H1 (cell line): Measurements from ENCODE around the gene PLLP. TPM values are rescaled to one million over a fixed set of nuclear protein-coding genes. Genes with fewer than 3 reads are reported as not detected.
A peak's percentile ranks its signal among the peaks of the same experiment; 100 is the strongest.

Experiments used
- CTCF ChIA-PET: fragments of 300-600 bp; sonication (Branson Sonifier 250); formaldehyde crosslinking; loops from one replicate; lab custom pipeline; 2021; ENCODE audit not compliant: partially characterized antibody; lab: Charles Lee
- POLR2A ChIA-PET: fragments of 300-600 bp; sonication (Branson Sonifier 250); formaldehyde crosslinking; loops from one replicate; lab custom pipeline; 2021; ENCODE audit warnings: inconsistent platforms; ENCODE audit not compliant: partially characterized antibody; lab: Charles Lee
- DNase-seq, 2 experiments: peaks; one replicate each; pipeline versions ENCODE4 v3.0.0 to v3.0.0-alpha.2; 2010 to 2022; ENCODE audit warnings: low spot score in 2 of 2, low read depth in 1 of 2, mixed read lengths in 1 of 2
- FAIRE-seq: peaks from 2 replicates; lab custom pipeline; 2011; peaks lifted over from hg19 to GRCh38; lab: Jason Lieb, UNC
- H2AFZ ChIP-seq: 2 replicates; pipeline ENCODE4 v1.8.1; 2012; ENCODE audit warnings: low read length, inconsistent platforms
- H2AK5ac ChIP-seq: 2 replicates; pipeline ENCODE4 v1.6.1; 2013; ENCODE audit warnings: low read depth, low read length
- H2BK120ac ChIP-seq: replicated peaks from 2 replicates; pipeline ENCODE3; 2013; ENCODE audit warnings: low read depth, low read length, inconsistent platforms
- H2BK12ac ChIP-seq: 2 replicates; pipeline ENCODE4 v1.6.1; 2013; ENCODE audit warnings: low read depth, low read length
- H2BK15ac ChIP-seq: 2 replicates; pipeline ENCODE4 v1.6.1; 2013; ENCODE audit warnings: low read length
- H2BK20ac ChIP-seq: 2 replicates; pipeline ENCODE4 v1.6.1; 2013; ENCODE audit warnings: low read length
- H2BK5ac ChIP-seq: 2 replicates; pipeline ENCODE4 v1.6.1; 2013; ENCODE audit warnings: low read depth, low read length
- H3K14ac ChIP-seq: 2 replicates; pipeline ENCODE4 v1.6.1; 2013; ENCODE audit warnings: inconsistent platforms; ENCODE audit not compliant: insufficient read length
- H3K18ac ChIP-seq: 2 replicates; pipeline ENCODE4 v1.6.1; 2013; ENCODE audit warnings: low read length; ENCODE audit errors: extremely low read depth
- H3K23ac ChIP-seq: 2 replicates; pipeline ENCODE4 v1.6.1; 2013; ENCODE audit warnings: inconsistent platforms; ENCODE audit not compliant: insufficient read length
- H3K23me2 ChIP-seq: 2 replicates; pipeline ENCODE4 v1.6.1; 2013; ENCODE audit warnings: low read depth, low read length
- H3K27ac ChIP-seq: 2 replicates; pipeline ENCODE4 v1.6.1; 2011; ENCODE audit warnings: low read depth, low read length, inconsistent platforms
- H3K27me3 ChIP-seq, 4 experiments: replicated peaks in 1 of 4; 1 replicate in 1 of 4; 2 replicates in 3 of 4; pipeline versions ENCODE4 v1.6.1 to v1.8.1; 2011 to 2013; ENCODE audit warnings: low read length in 3 of 4, mild to moderate bottlenecking in 3 of 4, inconsistent platforms in 2 of 4, mixed read lengths in 2 of 4, moderate library complexity in 1 of 4; ENCODE audit not compliant: control insufficient read depth in 3 of 4, insufficient read depth in 3 of 4; ENCODE audit errors: extremely low read depth in 1 of 4
- H3K36me3 ChIP-seq, 4 experiments: 2 replicates each; pipeline versions ENCODE4 v1.6.1 to v1.8.1; 2011 to 2013; ENCODE audit warnings: mild to moderate bottlenecking in 4 of 4, low read length in 3 of 4, moderate library complexity in 2 of 4, control low read depth in 1 of 4, inconsistent platforms in 1 of 4; ENCODE audit not compliant: insufficient read depth in 4 of 4, control insufficient read depth in 2 of 4
- H3K4ac ChIP-seq: replicated peaks from 2 replicates; pipeline ENCODE3; 2013; ENCODE audit warnings: low read length, low read depth, mixed read lengths, inconsistent platforms; ENCODE audit not compliant: insufficient read length
- H3K4me1 ChIP-seq, 4 experiments: replicated peaks in 1 of 4; 1 replicate in 1 of 4; 2 replicates in 3 of 4; pipeline versions ENCODE4 v1.6.1 to v1.8.1; 2011 to 2013; ENCODE audit warnings: low read length in 3 of 4, inconsistent platforms in 2 of 4, mixed read lengths in 1 of 4; ENCODE audit not compliant: insufficient read depth in 4 of 4, control insufficient read depth in 3 of 4
- H3K4me2 ChIP-seq, 2 experiments: 2 replicates each; pipeline versions ENCODE4 v1.6.1 to v1.8.1; 2011 to 2013; ENCODE audit warnings: low read depth in 2 of 2, low read length in 2 of 2, control low read depth in 1 of 2, inconsistent platforms in 1 of 2, mild to moderate bottlenecking in 1 of 2; ENCODE audit not compliant: insufficient read depth in 1 of 2
- H3K4me3 ChIP-seq, 4 experiments: fragments of 200-600, 300-600 bp in 1 of 4; sonication (generic), shearing (Covaris generic), sonication (Bioruptor Twin) in 1 of 4; 2 replicates each; pipeline versions ENCODE4 v1.5.1 to v1.8.1; 2011 to 2016; ENCODE audit warnings: low read length in 4 of 4, low read depth in 3 of 4, control low read depth in 2 of 4, inconsistent platforms in 2 of 4, mild to moderate bottlenecking in 2 of 4, mixed read lengths in 1 of 4, moderate library complexity in 1 of 4; ENCODE audit not compliant: insufficient read depth in 2 of 4; ENCODE audit errors: extremely low read depth in 1 of 4
- H3K56ac ChIP-seq: replicated peaks from 2 replicates; pipeline ENCODE3; 2013; ENCODE audit warnings: low read depth, mild to moderate bottlenecking, mixed read lengths, low read length, inconsistent platforms; ENCODE audit not compliant: insufficient read length
- H3K79me1 ChIP-seq: 2 replicates; pipeline ENCODE4 v1.6.1; 2013; ENCODE audit warnings: low read depth, low read length, control low read depth
- H3K79me2 ChIP-seq, 2 experiments: 2 replicates each; pipeline versions ENCODE4 v1.6.1 to v1.8.1; 2012 to 2013; ENCODE audit warnings: low read length in 2 of 2, mild to moderate bottlenecking in 2 of 2, inconsistent platforms in 1 of 2; ENCODE audit not compliant: insufficient read depth in 2 of 2, control insufficient read depth in 1 of 2
- H3K9ac ChIP-seq, 4 experiments: replicated peaks in 1 of 4; 1 replicate in 1 of 4; 2 replicates in 3 of 4; pipeline versions ENCODE4 v1.6.1 to v1.8.1; 2011 to 2013; ENCODE audit warnings: low read depth in 3 of 4, low read length in 3 of 4, control low read depth in 2 of 4, mild to moderate bottlenecking in 2 of 4, moderate library complexity in 2 of 4, inconsistent platforms in 1 of 4; ENCODE audit errors: extremely low read depth in 1 of 4
- H3K9me3 ChIP-seq, 2 experiments: 2 replicates each; pipeline versions ENCODE4 v1.6.1 to v1.8.1; 2012 to 2013; ENCODE audit warnings: mild to moderate bottlenecking in 2 of 2, moderate library complexity in 2 of 2, control low read depth in 1 of 2, inconsistent platforms in 1 of 2, low read depth in 1 of 2, low read length in 1 of 2, mixed read lengths in 1 of 2; ENCODE audit not compliant: insufficient read depth in 2 of 2
- H4K20me1 ChIP-seq, 2 experiments: replicated peaks in 1 of 2; 2 replicates each; pipeline versions ENCODE3 to v1.8.1; 2011 to 2013; ENCODE audit warnings: inconsistent platforms in 2 of 2, low read length in 2 of 2, mild to moderate bottlenecking in 1 of 2; ENCODE audit not compliant: insufficient read depth in 2 of 2, control insufficient read depth in 1 of 2
- H4K5ac ChIP-seq: 2 replicates; pipeline ENCODE4 v1.6.1; 2013; ENCODE audit warnings: low read length, low read depth, mixed read lengths, inconsistent platforms; ENCODE audit not compliant: insufficient read length
- H4K8ac ChIP-seq: 2 replicates; pipeline ENCODE4 v1.8.0; 2013; ENCODE audit warnings: mild to moderate bottlenecking, moderate library complexity, low read length, inconsistent platforms; ENCODE audit not compliant: insufficient read depth; ENCODE audit errors: extremely low read depth
- H4K91ac ChIP-seq: replicated peaks from 2 replicates; pipeline ENCODE3; 2013; ENCODE audit warnings: low read length, mixed read lengths, inconsistent platforms; ENCODE audit not compliant: insufficient read length
- KDM4A ChIP-seq: IDR thresholded peaks from one replicate; pipeline ENCODE4 v1.7.1; 2012; ENCODE audit warnings: low read depth, mild to moderate bottlenecking, moderate library complexity, low read length, inconsistent platforms; ENCODE audit not compliant: severe bottlenecking
- SRF ChIP-seq: IDR thresholded peaks from 2 replicates; pipeline ENCODE4 v1.6.1; 2011; ENCODE audit warnings: mild to moderate bottlenecking, low read depth, low read length, moderate library complexity
- WGBS, 2 experiments: shearing (Covaris generic) in 1 of 2; methylation state at CpG; one replicate each; pipeline versions ENCODE4 v1.1.6 to v1.1.7; 2013 to 2015; ENCODE audit warnings: low lambda C conversion rate in 2 of 2, mixed read lengths in 2 of 2, inconsistent platforms in 1 of 2, low coverage in 1 of 2, missing lambda C conversion rate in 1 of 2; ENCODE audit not compliant: insufficient replicate concordance in 2 of 2, insufficient coverage in 1 of 2, insufficient read length in 1 of 2; ENCODE audit errors: extremely low coverage in 1 of 2, missing lambda C conversion rate in 1 of 2; 5-methylcytosine and 5-hydroxymethylcytosine counted together
- polyA plus RNA-seq, 7 experiments: library from polyadenylated mRNA; depleted of rRNA in 3 of 7; stranded (reverse) in 5 of 7; unstranded in 2 of 7; fragments of >200 nt in 5 of 7; fragments of 200-250 nt in 2 of 7; gene quantifications; 1 replicate in 5 of 7; 2 replicates in 1 of 7; 4 replicates in 1 of 7; pipeline versions ENCODE4 v1.2.1 to v1.2.3, GENCODE V29; 2011 to 2013; ENCODE audit warnings: missing spikeins in 2 of 7, mixed read lengths in 2 of 7
- total RNA-seq: library from RNA; stranded (reverse); fragmentation: NEBNext Ultra II Directional; extraction: Animal tissue kit (Norgen Biotek cat#: 25700); gene quantifications from 2 replicates; pipeline ENCODE4 v1.2.1, GENCODE V29; 2021

Gene PLLP
- total and polyA plus RNA-seq, 2 of the 8 experiments (the other 6 are each of a cell fraction or from before 2014, with no cell fraction given) = 2.9 to 10.6 TPM

DNA sequence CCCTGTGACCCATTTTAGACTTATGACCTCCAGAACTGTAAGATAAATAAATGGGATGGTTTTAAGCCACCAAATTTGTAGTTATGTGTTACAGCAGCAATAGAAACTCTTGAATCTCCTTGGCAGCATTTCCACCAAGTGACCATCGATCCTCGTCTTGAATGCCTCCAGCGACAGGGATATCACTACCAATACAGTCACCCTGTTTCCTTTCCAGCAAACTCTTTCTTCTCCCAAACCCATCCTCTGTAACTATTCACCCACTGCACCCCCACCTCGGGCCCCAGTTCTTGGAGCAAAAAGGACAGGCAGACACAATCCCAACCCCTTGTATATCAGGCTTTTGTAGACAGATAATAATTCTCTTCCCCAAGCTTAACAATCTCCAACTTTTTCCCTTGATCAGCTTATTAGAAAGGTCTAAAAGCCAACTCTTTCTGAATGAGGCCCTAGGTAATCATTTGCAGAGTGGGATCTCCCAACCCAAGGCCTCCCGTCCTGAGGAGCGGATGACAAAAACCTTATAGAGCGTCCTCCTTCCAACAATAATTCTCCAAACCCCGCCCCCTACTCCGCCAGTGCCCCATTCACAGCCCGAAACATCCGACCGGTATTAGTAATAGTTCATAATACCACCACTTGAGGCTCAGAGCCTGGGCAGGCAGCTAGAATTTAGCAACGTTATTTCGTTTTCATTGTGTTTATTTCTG, 14.7 kb upstream of the PLLP start:
- H3K4me2 ChIP-seq = peak overlapping the region; percentile 53 to 73
- no peak overlapping the region for H3K18ac ChIP-seq
- POLR2A ChIA-PET = interaction anchor here (1.4 to 5.0 kb wide), 4 partner anchors 16 to 163 kb away, joined by 3 to 47 read pairs (median 4); partner anchors contain the start of genes CIAPIN1, COQ9 and POLR2C
- peak in 1 of 2 experiments; percentile 68 for DNase-seq
- no peak overlapping the region for H2BK5ac ChIP-seq
- FAIRE-seq = no peak
- H2BK15ac ChIP-seq = no peak overlapping the region
- peaks cover 0 to 5% (median 2%) of the 10 kb centered on the region in 4 experiments; a peak in 3 of 7 replicates for H3K4me1 ChIP-seq
- no peak overlapping the region for H3K23ac ChIP-seq
- H4K20me1 ChIP-seq = no peaks in the 10 kb centered on the region
- no peak overlapping the region for H2BK20ac ChIP-seq
- CTCF ChIA-PET = interaction anchor here (0.7 to 18.2 kb wide), 8 partner anchors 10 to 238 kb away, joined by 3 to 513 read pairs (median 4); no protein-coding TSS in a partner anchor
- H3K9me3 ChIP-seq = no peaks in the 10 kb centered on the region
- H2BK12ac ChIP-seq = no peak overlapping the region
- H3K4ac ChIP-seq = no peak overlapping the region
- no peak overlapping the region for H3K27ac ChIP-seq
- no peak overlapping the region for H4K91ac ChIP-seq
- peak; percentile 51 for TF ChIP-seq KDM4A
- no peak for TF ChIP-seq SRF
- peak overlapping the region; percentile 74 to 90 (median 80) for H3K4me3 ChIP-seq
- no peak overlapping the region for H3K56ac ChIP-seq
- no peak overlapping the region for H4K8ac ChIP-seq
- H3K27me3 ChIP-seq = peaks cover 0 to 6% (median 2%) of the 10 kb centered on the region in 4 experiments; a peak in 2 of 7 replicates
- 0 out of 2 replicates have a peak overlapping the region, but pooled peaks have one; percentile 70 for H2AK5ac ChIP-seq
- H2AFZ ChIP-seq = peak overlapping the region; percentile 89
- H3K79me1 ChIP-seq = no peaks in the 10 kb centered on the region
- H4K5ac ChIP-seq = no peak overlapping the region
- H3K79me2 ChIP-seq = no peaks in the 10 kb centered on the region
- H3K14ac ChIP-seq = no peak overlapping the region
- H3K36me3 ChIP-seq = no peaks in the 10 kb centered on the region
- H3K9ac ChIP-seq = peak overlapping the region in 1 of 4 experiments; percentile 49; a peak in 3 of 7 replicates
- 20% methylated on average over 14 of the region's 14 CpGs; no CpG with 5 or more reads in 1 of the 2 experiments for WGBS, 2 experiments
- no peak overlapping the region for H2BK120ac ChIP-seq
- peaks cover 6% of the 10 kb centered on the region; the same call in 1 of the 2 replicates for H3K23me2 ChIP-seq
